GM08714 (cell line): Measurements from ENCODE around the gene FGF14.

Experiments used
- H3K4me3 ChIP-seq: fragments of 200-500 bp; sonication (Bioruptor generic); 2 replicates; pipeline ENCODE4 v1.5.1; 2014; ENCODE audit warnings: mild to moderate bottlenecking, low read length, inconsistent platforms
- ZNF274 ChIP-seq: IDR thresholded peaks from 2 replicates; pipeline ENCODE4 v1.6.1; 2012; ENCODE audit warnings: mild to moderate bottlenecking, low read depth, low read length

Gene FGF14

GRCh38 chr13:102195566-102196462, 206.0 kb downstream of the FGF14 start:
- no peak for TF ChIP-seq ZNF274
- no peak overlapping the region for H3K4me3 ChIP-seq

DNA sequence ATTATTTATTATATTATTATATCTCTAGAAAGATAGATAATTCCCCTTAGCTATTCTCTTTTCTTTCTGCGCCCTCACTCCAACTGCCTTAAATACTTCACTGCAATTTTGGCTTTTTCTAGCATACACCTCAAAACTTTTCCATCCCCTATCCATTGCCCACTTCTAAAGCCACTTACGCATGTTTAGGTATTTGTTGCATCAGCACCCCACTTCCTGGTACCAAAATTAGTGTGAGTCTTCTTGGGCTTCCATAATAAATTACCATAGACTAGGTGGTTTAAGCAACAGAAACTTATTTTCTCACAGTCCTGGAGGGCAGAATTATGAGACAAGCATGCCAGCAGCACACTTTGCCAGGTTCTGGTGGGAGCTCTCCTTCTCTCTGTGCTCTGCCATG, 209.0 kb downstream of the FGF14 start:
- no peak for TF ChIP-seq ZNF274
- H3K4me3 ChIP-seq: no peak overlapping the region

DNA sequence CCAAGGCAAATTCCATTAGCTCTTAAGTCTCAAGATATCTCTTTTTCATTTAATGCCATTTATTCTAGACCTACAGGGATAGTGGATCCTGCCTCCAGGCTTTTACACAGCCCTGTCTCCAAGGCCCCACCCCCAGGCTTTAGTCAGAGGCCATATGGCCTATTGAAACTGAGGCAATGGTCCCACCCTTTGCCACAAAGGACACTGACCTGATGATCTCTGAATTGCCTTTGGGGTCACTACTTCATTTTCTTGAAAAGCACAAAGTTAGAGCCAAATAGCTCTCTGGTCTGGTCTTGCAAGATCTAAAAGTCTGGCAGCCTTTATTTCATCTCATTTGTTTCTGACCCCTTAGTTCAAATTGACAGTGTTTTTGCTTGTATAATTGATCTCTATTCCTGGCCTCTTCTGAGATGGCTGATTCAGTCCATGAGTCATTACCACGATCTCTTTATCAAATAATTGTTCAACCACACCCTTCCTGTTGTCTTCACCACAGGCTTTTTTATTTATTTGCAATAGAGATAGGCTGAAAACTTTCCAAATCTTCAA, 209.8 kb downstream of the FGF14 start:
- H3K4me3 ChIP-seq: no peak overlapping the region
- TF ChIP-seq ZNF274: no peak

DNA sequence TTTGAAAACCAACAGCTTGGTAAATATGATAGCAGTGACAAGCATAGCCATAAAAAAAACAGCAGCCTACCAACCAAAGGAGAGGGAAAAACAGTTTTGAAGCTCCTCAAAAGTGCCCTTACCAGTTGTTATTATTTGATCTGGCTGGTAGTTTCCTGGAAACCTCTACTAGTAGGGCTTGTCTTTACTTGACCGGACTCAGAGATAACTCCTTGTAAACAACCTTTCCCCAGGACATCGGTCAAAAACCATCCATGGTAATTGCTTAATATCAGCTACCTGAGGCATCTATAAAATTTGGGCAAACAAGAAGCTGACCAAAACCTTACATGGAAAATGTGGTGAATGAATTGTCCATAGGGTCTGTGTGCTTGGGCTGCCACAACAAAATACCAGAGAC, 210.9 kb downstream of the FGF14 start:
- no peak for TF ChIP-seq ZNF274
- H3K4me3 ChIP-seq: no peak overlapping the region

DNA sequence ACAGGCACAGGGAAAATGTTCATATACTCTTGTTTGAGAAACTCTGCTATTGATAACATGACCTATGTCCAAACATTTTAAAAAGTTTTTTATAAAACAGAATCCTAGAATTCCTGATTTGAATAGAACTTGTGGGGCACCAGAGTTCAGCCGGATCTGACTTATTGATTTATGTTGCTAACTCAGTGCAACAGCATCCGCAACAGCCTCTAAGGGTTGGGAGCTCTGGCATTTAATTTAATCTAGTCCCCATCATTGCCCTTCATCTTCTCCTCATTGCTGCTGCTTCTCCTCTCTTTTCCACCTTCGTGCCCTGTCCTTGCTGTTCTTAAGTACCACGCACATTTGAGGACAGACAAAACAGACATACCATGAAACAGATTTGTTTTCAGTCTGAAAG, 214.5 kb downstream of the FGF14 start:
- no peak overlapping the region for H3K4me3 ChIP-seq
- TF ChIP-seq ZNF274: no peak

DNA sequence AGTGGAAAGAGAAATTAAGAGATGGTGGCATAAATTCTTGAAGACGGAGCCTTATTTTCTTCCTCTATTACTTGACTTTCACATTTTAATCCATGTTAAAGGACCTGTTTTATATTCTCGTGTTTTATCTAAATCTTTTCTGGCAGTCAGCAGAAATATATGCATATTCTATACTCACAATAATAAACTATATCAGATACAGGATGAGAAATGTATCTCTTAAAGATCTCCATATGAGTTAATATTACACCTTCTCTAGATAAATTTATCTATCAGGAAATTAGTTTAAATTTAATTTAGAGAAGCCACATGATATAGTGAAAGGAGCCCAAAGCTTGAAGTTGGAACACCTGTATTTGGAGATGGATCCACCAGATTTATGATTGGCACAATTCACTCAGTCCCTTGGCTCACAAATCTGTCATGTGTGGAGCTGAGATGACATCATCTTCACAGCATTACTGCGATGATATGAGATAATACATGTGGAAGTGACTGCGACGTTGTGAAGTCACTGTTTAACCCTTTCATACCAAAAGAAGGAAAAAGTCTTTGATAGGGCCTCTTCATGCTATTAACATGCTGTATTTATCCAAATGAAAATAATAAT, 216.4 kb downstream of the FGF14 start:
- TF ChIP-seq ZNF274: no peak
- H3K4me3 ChIP-seq: no peak overlapping the region

- H3K4me3 ChIP-seq: no peak overlapping the region
- TF ChIP-seq ZNF274: no peak
Observed at GRCh38 chr13:102183509-102184182, 218.2 kb downstream of the FGF14 start.

GRCh38 chr13:102182170-102182569, 219.7 kb downstream of the FGF14 start:
- no peak overlapping the region for H3K4me3 ChIP-seq
- no peak for TF ChIP-seq ZNF274

GRCh38 chr13:102177431-102177830, 224.4 kb downstream of the FGF14 start:
- TF ChIP-seq ZNF274: no peak

GRCh38 chr13:102176846-102177245, 225.0 kb downstream of the FGF14 start:
- no peak for TF ChIP-seq ZNF274
- no peak overlapping the region for H3K4me3 ChIP-seq

More at GRCh38 chr13:102177431-102177830, 224.4 kb downstream of the FGF14 start:
- no peak overlapping the region for H3K4me3 ChIP-seq

DNA sequence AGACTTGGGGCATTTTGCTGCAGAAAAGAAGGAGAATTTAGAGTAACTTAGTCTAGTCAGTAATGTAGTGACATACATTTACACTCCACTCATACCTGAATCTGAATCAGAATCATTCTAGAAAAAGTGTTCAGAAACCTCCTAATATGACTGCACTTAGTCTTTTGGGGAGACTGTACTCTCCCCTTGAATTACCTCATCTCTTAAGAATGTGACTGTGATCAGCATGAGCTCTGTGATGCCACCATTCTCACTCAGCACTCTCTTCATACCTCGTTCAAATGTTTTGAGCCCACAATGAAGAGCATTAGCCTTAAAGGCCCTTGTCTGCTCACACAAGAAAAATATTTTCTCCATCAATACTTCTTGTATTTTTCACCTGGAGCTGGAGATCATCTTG, 229.4 kb downstream of the FGF14 start:
- no peak overlapping the region for H3K4me3 ChIP-seq
- TF ChIP-seq ZNF274: no peak

DNA sequence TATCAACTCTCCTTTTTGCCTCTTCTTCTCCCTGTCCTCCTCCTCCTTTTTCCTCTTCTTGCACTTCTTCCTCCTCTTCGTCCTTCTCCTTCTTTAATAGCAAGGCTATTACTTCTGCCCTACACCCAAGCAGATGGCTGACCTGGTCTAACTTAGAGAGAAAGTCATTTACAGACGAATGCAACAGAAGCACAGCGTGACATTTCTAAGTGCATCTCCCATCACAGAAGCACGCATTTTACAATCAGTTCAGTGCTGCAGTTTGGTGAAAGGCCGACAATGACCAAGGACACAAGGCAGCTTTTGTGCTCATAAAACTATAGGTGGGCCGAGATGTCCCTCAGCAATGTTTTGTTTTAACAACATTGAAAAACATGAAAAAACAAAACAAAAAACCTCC, 231.5 kb downstream of the FGF14 start:
- no peak for TF ChIP-seq ZNF274
- no peak overlapping the region for H3K4me3 ChIP-seq

DNA sequence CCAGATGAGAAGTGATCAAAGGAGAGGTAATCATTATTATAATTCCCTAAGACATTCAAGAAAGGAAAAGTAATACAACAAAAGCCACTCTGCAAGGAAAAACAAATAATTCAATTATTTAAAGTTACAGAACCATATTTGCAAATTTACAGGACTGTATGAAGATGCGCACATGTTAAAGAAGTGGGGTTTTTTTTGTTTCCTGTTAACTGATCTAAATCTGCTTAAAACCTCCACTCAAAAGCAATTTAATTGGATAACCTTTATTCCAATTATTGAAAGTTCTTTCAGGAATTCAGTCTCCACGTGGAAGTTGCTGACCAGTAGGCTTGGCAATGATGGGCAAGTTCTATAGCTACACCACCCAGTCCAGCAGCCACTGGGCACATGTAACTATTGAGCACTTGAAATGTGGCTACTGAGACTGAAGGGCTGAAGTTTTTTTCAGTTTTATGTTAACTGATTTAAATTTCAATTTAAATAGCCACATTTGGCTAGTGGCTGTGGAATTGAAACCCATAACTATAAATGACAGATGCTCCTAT, 232.3 kb downstream of the FGF14 start:
- no peak for TF ChIP-seq ZNF274

DNA sequence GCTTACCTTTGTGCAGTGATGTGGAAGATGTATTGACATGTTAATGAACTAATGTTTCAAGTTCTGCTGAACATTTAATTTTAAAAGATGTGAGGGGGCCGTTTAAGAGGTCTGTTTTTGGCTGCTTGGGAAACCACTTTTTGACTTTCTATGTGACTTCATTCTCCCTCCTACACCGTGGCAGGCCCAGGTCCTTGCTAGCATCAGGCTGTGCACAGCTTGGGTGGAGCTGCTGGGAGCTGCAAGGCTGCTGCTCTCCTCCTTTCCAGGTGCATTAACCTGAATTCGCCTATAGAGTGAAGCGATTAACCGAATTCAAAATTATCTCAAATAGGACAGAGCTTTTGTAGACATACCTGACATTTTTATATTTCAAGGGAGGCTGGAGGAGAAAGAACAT, 249.1 kb downstream of the FGF14 start:
- no peak for TF ChIP-seq ZNF274
- H3K4me3 ChIP-seq: no peak overlapping the region

More for the DNA sequence above, 232.3 kb downstream of the FGF14 start:
- no peak overlapping the region for H3K4me3 ChIP-seq
